HUES48 (cell line): ENCODE data around the gene HACD4.
"Not testable (repeated sequence)": the region's sequence is repeated elsewhere in the genome, so short reads cannot be mapped to it uniquely, and the experiment has no call there.

Experiments used
- H3K27ac ChIP-seq: one replicate; pipeline ENCODE4 v1.7.0; 2013; ENCODE audit warnings: low read depth, low read length, inconsistent platforms
- H3K27me3 ChIP-seq: 2 replicates; pipeline ENCODE4 v1.6.1; 2013; ENCODE audit warnings: mild to moderate bottlenecking, low read length; ENCODE audit not compliant: control insufficient read depth, insufficient read depth
- H3K36me3 ChIP-seq: 2 replicates; pipeline ENCODE4 v1.6.1; 2013; ENCODE audit warnings: low read length; ENCODE audit not compliant: control insufficient read depth, insufficient read depth
- H3K4me1 ChIP-seq: 2 replicates; pipeline ENCODE4 v1.6.1; 2013; ENCODE audit warnings: mild to moderate bottlenecking, low read length; ENCODE audit not compliant: control insufficient read depth, insufficient read depth
- H3K4me3 ChIP-seq: 2 replicates; pipeline ENCODE4 v1.5.1; 2013; ENCODE audit warnings: mild to moderate bottlenecking, low read depth, low read length
- H3K9ac ChIP-seq: 2 replicates; pipeline ENCODE4 v1.6.1; 2013; ENCODE audit warnings: mild to moderate bottlenecking, low read depth, low read length, moderate library complexity
- H3K9me3 ChIP-seq: 2 replicates; pipeline ENCODE4 v1.6.1; 2013; ENCODE audit warnings: low read length; ENCODE audit not compliant: control insufficient read depth, insufficient read depth

Gene HACD4

DNA sequence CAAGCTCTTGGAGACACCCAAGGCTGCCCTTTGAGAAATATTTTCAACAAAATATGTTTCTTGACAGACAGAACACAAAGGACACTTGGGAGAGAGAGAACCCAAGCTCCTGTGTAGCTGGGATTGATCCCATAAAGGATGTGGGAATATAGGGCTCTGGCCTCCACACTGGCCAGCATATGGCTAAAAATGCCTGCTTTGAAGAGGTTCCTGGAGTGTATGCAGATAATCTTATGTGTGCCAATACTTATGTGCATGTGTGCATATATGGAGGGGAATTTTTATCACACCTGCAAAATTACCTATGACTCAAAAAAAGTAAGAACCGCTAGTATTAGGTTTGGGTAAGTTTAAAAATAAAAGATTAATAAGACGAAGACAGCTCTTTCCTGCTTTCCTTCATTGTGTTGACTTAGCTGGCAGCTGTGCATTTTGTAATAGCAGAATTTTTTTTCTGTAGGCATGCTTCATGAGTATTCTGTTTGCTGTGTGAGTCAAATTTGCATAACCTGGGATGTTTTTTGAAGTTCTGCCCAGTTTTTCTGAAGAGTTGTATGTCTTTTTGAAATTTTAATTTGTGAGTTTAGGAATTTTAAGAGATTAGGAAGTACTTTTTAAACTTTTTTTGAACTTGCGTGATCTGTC lies 42.6 kb downstream of the HACD4 start:
- no peak overlapping the region for H3K9ac ChIP-seq
- H3K27ac ChIP-seq, result no peak overlapping the region

DNA sequence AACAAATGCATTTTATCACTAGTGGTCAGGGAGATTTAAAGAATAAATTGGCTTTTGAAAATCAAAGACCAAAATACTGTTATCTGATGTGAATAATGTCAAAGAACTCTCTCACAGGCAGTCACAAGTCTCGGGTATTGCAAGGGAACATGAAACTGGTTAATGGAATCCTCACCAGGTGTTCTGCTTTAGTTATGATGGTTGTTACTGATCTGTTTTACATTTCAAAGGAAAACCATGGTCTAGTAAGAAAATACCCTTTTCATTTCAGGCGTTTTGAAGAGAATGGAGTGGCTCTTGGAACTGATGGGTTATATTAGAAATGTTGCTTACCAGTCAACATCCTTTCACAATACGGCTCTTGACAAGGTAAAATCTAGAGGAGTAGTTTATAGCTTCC lies 43.4 kb downstream of the HACD4 start:
- Histone ChIP-seq H3K4me1 (peaks cover 11% of the 10 kb centered on the region), H3K9me3 (no peaks in the 10 kb centered on the region), H3K4me3 (no peak overlapping the region; the same call in 1 of the 2 replicates), H3K27ac (no peak overlapping the region), H3K9ac (no peak overlapping the region), H3K27me3 (no peaks in the 10 kb centered on the region), H3K36me3 (peaks cover 30% of the 10 kb centered on the region)

More for the DNA sequence above, 42.6 kb downstream of the HACD4 start:
- Histone ChIP-seq H3K4me3 (no peak overlapping the region), H3K9me3 (no peaks in the 10 kb centered on the region), H3K27me3 (no peaks in the 10 kb centered on the region), H3K36me3 (peaks cover 33% of the 10 kb centered on the region), H3K4me1 (peaks cover 11% of the 10 kb centered on the region)

DNA sequence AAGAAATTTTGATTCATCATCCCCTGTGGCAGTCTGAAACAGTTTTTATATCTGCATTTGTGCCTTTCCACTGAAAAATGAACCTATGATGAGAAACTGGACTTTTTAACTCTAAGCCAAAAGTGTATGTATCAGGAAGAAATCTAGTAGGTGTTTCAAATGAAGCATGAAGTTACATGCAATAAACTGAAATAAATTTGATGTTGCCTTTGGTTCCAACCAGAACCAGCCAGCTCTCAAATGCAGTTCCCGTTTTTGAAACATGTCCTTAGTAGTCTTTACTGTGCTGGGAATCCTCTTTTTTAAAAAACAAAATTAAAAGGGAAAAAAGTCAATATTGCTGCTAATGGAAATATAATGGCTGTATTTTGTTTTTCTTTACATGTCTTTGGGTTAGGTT lies 43.9 kb downstream of the HACD4 start:
- peaks cover 11% of the 10 kb centered on the region for H3K4me1 ChIP-seq
- no peak overlapping the region for H3K27ac ChIP-seq
- H3K9ac ChIP-seq, result no peak overlapping the region
- no peaks in the 10 kb centered on the region for H3K27me3 ChIP-seq
- no peaks in the 10 kb centered on the region for H3K9me3 ChIP-seq
- peaks cover 32% of the 10 kb centered on the region for H3K36me3 ChIP-seq
- no peak overlapping the region for H3K4me3 ChIP-seq

DNA sequence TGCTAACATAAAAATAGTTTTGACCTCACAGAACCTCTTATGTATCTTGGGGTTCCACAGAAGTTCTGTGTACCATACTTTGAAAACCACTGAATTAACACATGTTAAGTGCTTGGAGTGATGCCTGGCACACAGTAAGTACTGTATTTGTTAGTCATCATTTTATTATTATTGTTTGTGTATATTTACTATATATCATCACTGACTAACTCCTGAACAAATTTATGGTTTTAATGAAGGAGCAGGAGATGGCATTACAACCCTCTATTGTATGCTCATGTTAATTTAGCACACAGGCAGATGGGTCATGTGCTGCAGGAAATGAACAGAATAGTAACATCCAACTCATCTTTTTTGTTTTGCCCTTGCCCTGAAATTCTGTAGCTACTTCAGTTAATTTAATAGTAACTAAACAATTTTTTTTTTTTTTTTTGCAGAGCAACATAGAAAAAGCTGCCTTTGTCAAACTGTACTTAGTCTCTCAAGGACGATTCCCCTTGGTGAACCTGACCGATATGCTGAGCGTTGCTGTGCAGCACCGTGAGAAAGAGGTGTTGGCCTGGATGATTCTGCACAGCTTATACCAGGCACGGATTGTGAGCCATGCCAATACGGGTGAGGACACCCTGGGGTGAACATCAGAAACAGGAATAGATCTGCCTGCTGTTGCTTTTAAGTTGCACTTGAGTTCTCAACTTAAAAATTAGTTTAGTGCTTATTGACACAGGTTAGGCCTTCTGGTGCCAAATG lies 45.4 kb downstream of the HACD4 start:
- Histone ChIP-seq H3K27me3 (no peaks in the 10 kb centered on the region), H3K9ac (no peak overlapping the region), H3K9me3 (no peaks in the 10 kb centered on the region), H3K27ac (no peak overlapping the region), H3K36me3 (peaks cover 30% of the 10 kb centered on the region), H3K4me1 (peaks cover 11% of the 10 kb centered on the region), H3K4me3 (no peak overlapping the region)

DNA sequence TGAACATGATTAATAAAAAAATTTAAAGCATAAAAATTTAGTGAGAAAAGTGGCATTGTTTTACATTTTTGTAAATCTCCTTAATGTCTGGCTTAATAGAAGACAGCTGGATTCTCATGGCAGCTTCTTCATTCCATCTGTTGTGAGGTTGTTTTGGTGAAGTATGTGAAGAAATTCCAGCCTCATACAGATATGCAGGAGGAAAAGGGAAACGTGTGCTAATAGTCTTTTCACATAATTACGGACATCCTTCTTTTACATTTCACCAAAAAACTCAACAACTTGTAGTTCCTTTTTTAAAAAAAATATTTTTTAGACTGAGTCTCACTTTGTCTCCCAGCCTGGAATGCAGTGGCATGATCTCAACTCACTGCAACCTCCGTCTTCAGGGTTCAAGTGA lies 46.9 kb downstream of the HACD4 start:
- H3K9me3 ChIP-seq, result no peaks in the 10 kb centered on the region
- H3K9ac ChIP-seq, result no peak overlapping the region
- H3K36me3 ChIP-seq, result peaks cover 16% of the 10 kb centered on the region
- no peaks in the 10 kb centered on the region for H3K27me3 ChIP-seq
- H3K4me1 ChIP-seq, result peaks cover 11% of the 10 kb centered on the region
- H3K4me3 ChIP-seq, result no peak overlapping the region
- no peak overlapping the region for H3K27ac ChIP-seq

DNA sequence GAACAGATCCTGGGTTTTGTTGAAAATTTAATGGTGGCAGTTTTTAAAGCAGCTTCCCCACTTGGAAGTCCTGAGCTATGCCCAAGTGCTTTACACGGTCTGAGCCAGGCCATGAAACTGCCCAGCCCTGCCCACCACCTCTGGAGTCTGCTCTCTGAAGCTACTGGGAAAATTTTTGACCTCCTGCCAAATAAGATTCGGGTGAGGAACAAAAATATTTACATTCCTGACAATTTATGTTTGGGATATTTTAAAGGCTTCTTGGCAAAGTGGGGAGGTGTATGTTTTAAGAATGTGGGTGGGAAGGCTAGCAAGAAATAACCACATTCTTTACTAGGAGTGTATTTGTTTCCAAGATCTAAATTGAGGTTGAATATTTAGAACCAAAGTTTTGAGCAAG lies 50.0 kb downstream of the HACD4 start:
- Histone ChIP-seq H3K27me3 (no peaks in the 10 kb centered on the region), H3K4me1 (no peaks in the 10 kb centered on the region), H3K27ac (no peak overlapping the region), H3K36me3 (peaks cover 26% of the 10 kb centered on the region), H3K9ac (no peak overlapping the region), H3K4me3 (no peak overlapping the region), H3K9me3 (no peaks in the 10 kb centered on the region)

DNA sequence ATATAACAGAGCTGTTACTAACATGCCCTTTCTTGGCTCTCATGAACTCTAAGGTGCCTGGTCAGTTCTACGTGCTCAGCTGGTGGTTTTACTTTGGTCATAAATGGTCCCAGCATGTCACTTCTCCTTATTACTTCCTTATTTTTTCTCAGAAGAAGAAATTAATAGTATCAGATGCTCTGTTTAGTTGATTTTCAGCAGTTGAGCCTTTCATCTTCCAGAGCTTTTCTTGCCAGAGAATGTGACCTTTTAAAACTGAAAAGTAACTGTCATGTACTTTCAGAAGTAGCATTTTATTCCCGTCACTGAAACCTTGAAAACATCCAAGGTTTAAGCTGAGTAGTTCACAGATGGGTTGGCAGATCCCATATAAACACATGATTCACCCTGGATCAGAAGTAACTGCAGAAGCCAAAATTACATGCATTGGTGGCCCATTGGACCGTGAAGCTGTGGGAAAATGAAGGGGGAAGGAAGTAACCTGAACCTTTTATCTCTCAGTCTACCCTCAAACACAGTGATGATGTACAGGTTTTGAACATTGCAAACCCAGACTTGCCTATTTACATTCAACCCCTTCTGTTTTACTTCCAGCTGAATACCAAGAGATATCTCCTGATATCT lies 50.5 kb downstream of the HACD4 start:
- Histone ChIP-seq H3K27me3 (no peaks in the 10 kb centered on the region), H3K4me1 (no peaks in the 10 kb centered on the region), H3K36me3 (peaks cover 23% of the 10 kb centered on the region), H3K9ac (no peak overlapping the region; the same call in 1 of the 2 replicates), H3K27ac (no peak overlapping the region), H3K4me3 (no peak overlapping the region), H3K9me3 (no peaks in the 10 kb centered on the region)

DNA sequence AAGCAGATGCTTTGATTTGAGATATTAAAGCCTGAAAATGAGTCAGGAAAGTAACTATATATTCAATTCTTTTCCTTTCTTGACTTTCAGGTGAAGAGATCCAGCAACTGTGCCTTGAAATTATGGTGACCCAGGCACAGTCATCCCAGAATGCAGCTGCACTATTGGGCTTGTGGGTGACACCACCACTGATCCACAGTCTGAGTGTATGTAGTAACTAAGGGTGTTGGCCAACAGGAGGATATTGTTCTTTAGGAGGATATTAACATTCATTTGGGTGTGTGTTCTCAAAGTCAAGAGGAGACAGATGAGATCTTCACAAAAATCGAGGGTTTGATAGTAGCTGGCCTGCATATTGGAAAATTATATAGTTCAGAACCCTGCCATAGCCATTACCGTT lies 53.2 kb downstream of the HACD4 start:
- Histone ChIP-seq H3K4me1 (no peaks in the 10 kb centered on the region), H3K36me3 (peaks cover 23% of the 10 kb centered on the region), H3K9me3 (no peaks in the 10 kb centered on the region), H3K9ac (no peak overlapping the region), H3K4me3 (no peak overlapping the region), H3K27ac (no peak overlapping the region), H3K27me3 (no peaks in the 10 kb centered on the region)

DNA sequence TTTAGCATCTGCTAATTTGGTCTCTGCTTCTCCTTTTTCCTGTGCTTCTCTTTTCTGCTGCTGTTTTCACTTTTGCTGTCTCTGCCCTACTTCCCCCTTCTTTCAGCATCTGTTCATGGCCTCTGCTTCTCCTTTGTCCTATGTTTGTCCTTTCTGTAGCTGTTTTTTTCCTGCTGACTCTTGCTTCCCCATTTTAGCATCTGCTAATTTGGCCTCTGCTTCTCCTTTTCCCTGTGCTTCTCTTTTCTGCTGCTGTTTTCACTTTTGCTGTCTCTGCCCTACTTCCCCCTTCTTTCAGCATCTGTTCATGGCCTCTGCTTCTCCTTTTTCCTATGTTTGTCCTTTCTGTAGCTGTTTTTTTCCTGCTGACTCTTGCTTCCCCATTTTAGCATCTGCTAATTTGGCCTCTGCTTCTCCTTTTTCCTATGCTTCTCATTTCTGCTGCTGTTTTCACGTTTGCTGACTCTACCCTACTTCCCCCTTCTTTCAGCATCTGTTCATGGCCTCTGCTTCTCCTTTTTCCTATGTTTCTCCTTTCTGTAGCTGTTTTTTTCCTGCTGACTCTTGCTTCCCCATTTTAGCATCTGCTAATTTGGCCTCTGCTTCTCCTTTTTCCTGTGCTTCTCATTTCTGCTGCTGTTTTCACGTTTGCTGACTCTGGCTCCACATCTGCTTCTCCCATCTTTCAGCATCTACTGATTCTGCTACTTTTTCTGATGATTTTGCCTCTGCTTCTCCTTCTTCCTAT lies 57.1 kb downstream of the HACD4 start:
- not testable (repeated sequence) for H3K4me3 ChIP-seq

DNA sequence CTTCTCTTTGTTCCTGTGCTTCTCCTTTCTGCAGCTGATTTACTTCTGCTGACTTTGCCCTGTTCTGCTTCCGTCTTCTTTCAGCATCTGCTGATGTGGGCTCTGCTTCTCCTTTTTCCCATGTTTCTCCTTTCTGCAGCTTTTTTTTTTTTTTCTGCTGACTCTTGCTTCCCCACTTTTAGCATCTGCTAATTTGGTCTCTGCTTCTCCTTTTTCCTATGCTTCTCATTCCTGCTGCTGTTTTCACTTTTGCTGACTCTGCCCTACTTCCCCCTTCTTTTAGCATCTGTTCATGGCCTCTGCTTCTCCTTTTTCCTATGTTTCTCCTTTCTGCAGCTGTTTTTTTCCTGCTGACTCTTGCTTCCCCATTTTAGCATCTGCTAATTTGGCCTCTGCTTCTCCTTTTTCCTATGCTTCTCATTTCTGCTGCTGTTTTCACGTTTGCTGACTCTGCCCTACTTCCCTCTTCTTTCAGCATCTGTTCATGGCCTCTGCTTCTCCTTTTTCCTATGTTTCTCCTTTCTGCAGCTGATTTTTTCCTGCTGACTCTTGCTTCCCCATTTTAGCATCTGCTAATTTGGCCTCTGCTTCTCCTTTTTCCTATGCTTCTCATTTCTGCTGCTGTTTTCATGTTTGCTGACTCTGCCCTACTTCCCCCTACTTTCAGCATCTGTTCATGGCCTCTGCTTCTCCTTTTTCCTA lies 58.0 kb downstream of the HACD4 start:
- H3K27me3 ChIP-seq, H3K4me1 ChIP-seq, H3K9ac ChIP-seq, H3K9me3 ChIP-seq, H3K4me3 ChIP-seq, H3K27ac ChIP-seq: not testable (repeated sequence)
- H3K36me3 ChIP-seq, result peaks cover 14% of the 10 kb centered on the region

More for the DNA sequence above, 57.1 kb downstream of the HACD4 start:
- H3K36me3 ChIP-seq, result peaks cover 15% of the 10 kb centered on the region
- not testable (repeated sequence) for H3K4me1 ChIP-seq, H3K9me3 ChIP-seq, H3K27me3 ChIP-seq, H3K9ac ChIP-seq, H3K27ac ChIP-seq
